WERI-Rb-1 (cell line): ENCODE measurements around the gene PRPSAP2.

Experiments
- DNase-seq: peaks from one replicate; pipeline ENCODE4 v3.0.0-alpha.2; 2020
- H3K27ac ChIP-seq: fragments of 250-450 bp; sonication (Bioruptor Pico); 2 replicates; pipeline ENCODE4 v1.5.1; 2020; ENCODE audit warnings: mild to moderate bottlenecking, moderate library complexity
- H3K27me3 ChIP-seq: fragments of 250-450 bp; sonication (Bioruptor Pico); 2 replicates; pipeline ENCODE4 v1.5.1; 2021; ENCODE audit warnings: mild to moderate bottlenecking, low read depth, moderate library complexity; ENCODE audit not compliant: insufficient read depth, severe bottlenecking
- H3K36me3 ChIP-seq: fragments of 250-450 bp; sonication (Bioruptor Pico); 2 replicates; pipeline ENCODE4 v1.5.1; 2020; ENCODE audit warnings: mild to moderate bottlenecking, moderate library complexity
- H3K4me3 ChIP-seq: 2 replicates; pipeline ENCODE4 v1.5.1; 2011; ENCODE audit warnings: low read depth, mild to moderate bottlenecking, control low read depth, low read length
- H3K9me3 ChIP-seq: fragments of 250-450 bp; sonication (Bioruptor Pico); 2 replicates; pipeline ENCODE4 v1.5.1; 2021; ENCODE audit warnings: mild to moderate bottlenecking, moderate library complexity; ENCODE audit not compliant: severe bottlenecking
- CTCF ChIP-seq: IDR thresholded peaks from 2 replicates; pipeline ENCODE4 v1.5.1; 2011; ENCODE audit warnings: low read depth, mild to moderate bottlenecking, control low read depth, inconsistent platforms, low read length

Gene PRPSAP2

GRCh38 chr17:18889658-18890057 is 31.7 kb downstream of the PRPSAP2 start:
- DNase-seq = no peak
- Histone ChIP-seq H3K36me3 (peaks cover 54% of the 10 kb centered on the region), H3K4me3 (no peak overlapping the region), H3K27ac (no peak overlapping the region), H3K27me3 (no peaks in the 10 kb centered on the region), H3K9me3 (no peaks in the 10 kb centered on the region)
- no peak for TF ChIP-seq CTCF

- Histone ChIP-seq H3K4me3 (no peak overlapping the region), H3K27ac (no peak overlapping the region), H3K9me3 (no peaks in the 10 kb centered on the region), H3K36me3 (peaks cover 45% of the 10 kb centered on the region), H3K27me3 (no peaks in the 10 kb centered on the region)
- no peak for TF ChIP-seq CTCF
- DNase-seq = no peak
These were observed 33.6 kb downstream of the PRPSAP2 start for GRCh38 chr17:18891541-18891940.

GRCh38 chr17:18896146-18896545 is 38.2 kb downstream of the PRPSAP2 start:
- no peak for TF ChIP-seq CTCF
- Histone ChIP-seq H3K27ac (no peak overlapping the region), H3K9me3 (no peaks in the 10 kb centered on the region), H3K36me3 (peaks cover 36% of the 10 kb centered on the region), H3K27me3 (no peaks in the 10 kb centered on the region), H3K4me3 (no peak overlapping the region)
- DNase-seq = no peak

- Histone ChIP-seq H3K27me3 (no peaks in the 10 kb centered on the region), H3K27ac (no peak overlapping the region), H3K9me3 (no peaks in the 10 kb centered on the region), H3K36me3 (peaks cover 30% of the 10 kb centered on the region), H3K4me3 (no peak overlapping the region)
- no peak for DNase-seq
- TF ChIP-seq CTCF = no peak
These were observed 39.0 kb downstream of the PRPSAP2 start for GRCh38 chr17:18896947-18897346.

- TF ChIP-seq CTCF = no peak
- H3K4me3 ChIP-seq = no peak overlapping the region
- H3K9me3 ChIP-seq = no peaks in the 10 kb centered on the region
- DNase-seq = no peak
- peaks cover 34% of the 10 kb centered on the region for H3K36me3 ChIP-seq
- H3K27ac ChIP-seq = no peak overlapping the region
- no peaks in the 10 kb centered on the region for H3K27me3 ChIP-seq
These were observed 46.6 kb downstream of the PRPSAP2 start for GRCh38 chr17:18904482-18904881.

GRCh38 chr17:18905226-18905625 is 47.3 kb downstream of the PRPSAP2 start:
- H3K9me3 ChIP-seq = no peaks in the 10 kb centered on the region
- TF ChIP-seq CTCF = no peak
- no peak overlapping the region for H3K4me3 ChIP-seq
- H3K27me3 ChIP-seq = no peaks in the 10 kb centered on the region
- DNase-seq = no peak
- H3K27ac ChIP-seq = no peak overlapping the region
- peaks cover 33% of the 10 kb centered on the region for H3K36me3 ChIP-seq
